BLaER1 (cell line): ENCODE results near the gene PCK1.

Source experiments
- H3K27ac ChIP-seq: shearing (Covaris generic); formaldehyde crosslinking; 2 replicates; pipeline ENCODE4 v1.8.1; 2022
- H3K27me3 ChIP-seq: shearing (Covaris generic); formaldehyde crosslinking; 2 replicates; pipeline ENCODE4 v1.8.1; 2022
- H3K36me3 ChIP-seq: shearing (Covaris generic); formaldehyde crosslinking; 2 replicates; pipeline ENCODE4 v1.8.1; 2022
- H3K4me1 ChIP-seq: shearing (Covaris generic); formaldehyde crosslinking; 2 replicates; pipeline ENCODE4 v1.8.1; 2022
- H3K4me2 ChIP-seq: shearing (Covaris generic); formaldehyde crosslinking; 2 replicates; pipeline ENCODE4 v1.8.1; 2022
- H3K4me3 ChIP-seq: shearing (Covaris generic); formaldehyde crosslinking; 2 replicates; pipeline ENCODE4 v1.8.1; 2022
- H3K9ac ChIP-seq: shearing (Covaris generic); formaldehyde crosslinking; 2 replicates; pipeline ENCODE4 v1.8.1; 2022
- H3K9me3 ChIP-seq: shearing (Covaris generic); formaldehyde crosslinking; 2 replicates; pipeline ENCODE4 v1.8.1; 2022
- H4K20me1 ChIP-seq: shearing (Covaris generic); formaldehyde crosslinking; 2 replicates; pipeline ENCODE4 v1.8.1; 2022
- Cebpa-rat ChIP-seq: shearing (Covaris generic); IDR thresholded peaks from 2 replicates; pipeline ENCODE4 v1.8.1; 2022

PCK1 gene

GRCh38 chr20:57576002-57576401, 15.1 kb downstream of the PCK1 start:
- Histone ChIP-seq H3K9me3 (no peaks in the 10 kb centered on the region), H3K9ac (no peak overlapping the region), H3K27me3 (peaks cover 28% of the 10 kb centered on the region), H4K20me1 (no peaks in the 10 kb centered on the region), H3K36me3 (no peaks in the 10 kb centered on the region), H3K4me1 (peaks cover 15% of the 10 kb centered on the region), H3K4me3 (no peak overlapping the region), H3K4me2 (no peak overlapping the region), H3K27ac (no peak overlapping the region)
- no peak for TF ChIP-seq Cebpa-rat

- Histone ChIP-seq H3K4me3 (no peak overlapping the region), H3K27ac (no peak overlapping the region), H3K4me1 (peaks cover 15% of the 10 kb centered on the region), H3K4me2 (no peak overlapping the region), H3K9ac (no peak overlapping the region), H4K20me1 (no peaks in the 10 kb centered on the region), H3K9me3 (no peaks in the 10 kb centered on the region), H3K36me3 (no peaks in the 10 kb centered on the region), H3K27me3 (peaks cover 36% of the 10 kb centered on the region)
- no peak for TF ChIP-seq Cebpa-rat
Observed at GRCh38 chr20:57576617-57577550, 16.0 kb downstream of the PCK1 start.

GRCh38 chr20:57577679-57578475, 17.0 kb downstream of the PCK1 start:
- Histone ChIP-seq H3K4me1 (peaks cover 14% of the 10 kb centered on the region), H3K4me2 (no peak overlapping the region), H3K27ac (no peak overlapping the region), H3K27me3 (peaks cover 36% of the 10 kb centered on the region), H4K20me1 (no peaks in the 10 kb centered on the region), H3K4me3 (no peak overlapping the region), H3K9me3 (no peaks in the 10 kb centered on the region), H3K36me3 (no peaks in the 10 kb centered on the region), H3K9ac (no peak overlapping the region)
- no peak for TF ChIP-seq Cebpa-rat

- no peak overlapping the region for H3K4me3 ChIP-seq
- no peak overlapping the region for H3K4me2 ChIP-seq
- no peak for TF ChIP-seq Cebpa-rat
- H3K36me3 ChIP-seq: no peaks in the 10 kb centered on the region
- H3K27me3 ChIP-seq: peaks cover 36% of the 10 kb centered on the region
- H4K20me1 ChIP-seq: no peaks in the 10 kb centered on the region
- no peak overlapping the region for H3K9ac ChIP-seq
- H3K4me1 ChIP-seq: peaks cover 7% of the 10 kb centered on the region
- H3K27ac ChIP-seq: no peak overlapping the region
- no peaks in the 10 kb centered on the region for H3K9me3 ChIP-seq
Observed at GRCh38 chr20:57578476-57579165, 17.7 kb downstream of the PCK1 start.

- no peak overlapping the region for H3K9ac ChIP-seq
- no peak overlapping the region for H3K27ac ChIP-seq
- H3K27me3 ChIP-seq: peaks cover 36% of the 10 kb centered on the region
- no peaks in the 10 kb centered on the region for H3K36me3 ChIP-seq
- no peak overlapping the region for H3K4me2 ChIP-seq
- H3K4me1 ChIP-seq: no peaks in the 10 kb centered on the region
- no peaks in the 10 kb centered on the region; the same call in 1 of the 2 replicates for H3K9me3 ChIP-seq
- no peaks in the 10 kb centered on the region for H4K20me1 ChIP-seq
- no peak overlapping the region for H3K4me3 ChIP-seq
- no peak for TF ChIP-seq Cebpa-rat
Observed at GRCh38 chr20:57579331-57579897, 18.5 kb downstream of the PCK1 start.

GRCh38 chr20:57579898-57580447, 19.1 kb downstream of the PCK1 start:
- Histone ChIP-seq H3K27ac (no peak overlapping the region), H3K36me3 (no peaks in the 10 kb centered on the region), H3K9ac (no peak overlapping the region), H3K4me3 (no peak overlapping the region), H3K4me2 (no peak overlapping the region), H3K4me1 (no peaks in the 10 kb centered on the region), H4K20me1 (no peaks in the 10 kb centered on the region), H3K9me3 (no peaks in the 10 kb centered on the region; the same call in 1 of the 2 replicates), H3K27me3 (peaks cover 36% of the 10 kb centered on the region)
- no peak for TF ChIP-seq Cebpa-rat

- Histone ChIP-seq H3K27me3 (peaks cover 36% of the 10 kb centered on the region), H3K9ac (no peak overlapping the region), H4K20me1 (no peaks in the 10 kb centered on the region), H3K4me3 (no peak overlapping the region), H3K27ac (no peak overlapping the region), H3K36me3 (no peaks in the 10 kb centered on the region), H3K9me3 (no peaks in the 10 kb centered on the region; the same call in 1 of the 2 replicates), H3K4me1 (no peaks in the 10 kb centered on the region), H3K4me2 (no peak overlapping the region)
- no peak for TF ChIP-seq Cebpa-rat
Observed at GRCh38 chr20:57580478-57581201, 19.7 kb downstream of the PCK1 start.

- no peak overlapping the region for H3K9ac ChIP-seq
- no peaks in the 10 kb centered on the region; the same call in 1 of the 2 replicates for H3K9me3 ChIP-seq
- H3K27me3 ChIP-seq: peaks cover 36% of the 10 kb centered on the region
- H3K4me2 ChIP-seq: no peak overlapping the region
- H3K27ac ChIP-seq: no peak overlapping the region
- H3K4me1 ChIP-seq: no peaks in the 10 kb centered on the region
- TF ChIP-seq Cebpa-rat: no peak
- no peak overlapping the region for H3K4me3 ChIP-seq
- no peaks in the 10 kb centered on the region for H3K36me3 ChIP-seq
- no peaks in the 10 kb centered on the region for H4K20me1 ChIP-seq
Observed at GRCh38 chr20:57581202-57582028, 20.5 kb downstream of the PCK1 start.
